ENCODE data around the gene PFN3.

DNA sequence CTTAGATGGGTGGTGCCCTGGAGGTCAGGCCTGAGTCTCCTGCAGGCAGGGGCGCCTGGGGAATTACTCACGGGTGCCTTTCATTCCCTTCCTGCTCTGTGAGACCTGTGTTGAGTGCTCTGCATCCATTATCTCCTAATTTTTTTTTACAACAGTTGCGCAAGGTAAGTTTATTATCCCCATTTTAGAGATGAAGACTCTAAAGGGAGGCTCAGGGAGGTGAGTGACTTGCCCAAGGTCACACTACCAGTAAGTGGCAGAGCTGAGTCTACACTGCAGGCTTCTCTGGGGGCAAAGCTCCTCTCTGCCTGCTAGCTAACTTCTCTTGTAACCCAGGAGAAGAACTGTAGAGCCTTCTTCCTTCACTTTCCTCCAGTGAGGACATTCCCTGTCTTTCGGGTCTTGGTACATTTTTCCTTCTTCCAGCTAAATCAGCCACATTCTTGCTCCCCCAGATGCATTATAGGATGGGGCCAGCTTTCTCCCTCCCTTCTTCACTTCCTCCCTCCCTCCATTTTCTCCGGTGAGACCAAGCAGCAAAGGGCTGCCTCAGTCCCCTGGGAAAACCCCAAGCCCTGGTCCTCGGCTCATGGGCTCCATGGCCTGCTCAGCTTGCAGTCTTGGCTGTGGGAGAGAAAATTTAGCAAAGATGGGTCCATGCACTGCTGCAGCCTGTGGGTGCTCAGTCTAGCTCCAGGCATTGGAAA is 47.9 kb upstream of the PFN3 start:
- TF ChIP-seq FOXP1 (CRISPR knock-in tag; IDR thresholded peaks at IDR 0.05; ENCODE audit: borderline replicate concordance), result no peak
- no peak for TF ChIP-seq CBFB (CRISPR knock-in tag; IDR thresholded peaks at IDR 0.05; ENCODE audit: low read depth)
- TF ChIP-seq CTCF (IDR thresholded peaks at IDR 0.05), result no peak
- TF ChIP-seq ZNF416 (CRISPR knock-in tag; IDR thresholded peaks at IDR 0.05), result no peak
- TF ChIP-seq, protein P1, sequence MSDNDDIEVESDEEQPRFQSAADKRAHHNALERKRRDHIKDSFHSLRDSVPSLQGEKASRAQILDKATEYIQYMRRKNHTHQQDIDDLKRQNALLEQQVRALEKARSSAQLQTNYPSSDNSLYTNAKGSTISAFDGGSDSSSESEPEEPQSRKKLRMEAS (CRISPR knock-in tag; IDR thresholded peaks at IDR 0.05), result no peak
- TF ChIP-seq NFYB (CRISPR knock-in tag; conservative IDR thresholded peaks at IDR 0.05; ENCODE audit: low read depth), result no peak
- no peak for TF ChIP-seq FOXK1 (CRISPR knock-in tag; IDR thresholded peaks at IDR 0.05)
- TF ChIP-seq, protein P2, sequence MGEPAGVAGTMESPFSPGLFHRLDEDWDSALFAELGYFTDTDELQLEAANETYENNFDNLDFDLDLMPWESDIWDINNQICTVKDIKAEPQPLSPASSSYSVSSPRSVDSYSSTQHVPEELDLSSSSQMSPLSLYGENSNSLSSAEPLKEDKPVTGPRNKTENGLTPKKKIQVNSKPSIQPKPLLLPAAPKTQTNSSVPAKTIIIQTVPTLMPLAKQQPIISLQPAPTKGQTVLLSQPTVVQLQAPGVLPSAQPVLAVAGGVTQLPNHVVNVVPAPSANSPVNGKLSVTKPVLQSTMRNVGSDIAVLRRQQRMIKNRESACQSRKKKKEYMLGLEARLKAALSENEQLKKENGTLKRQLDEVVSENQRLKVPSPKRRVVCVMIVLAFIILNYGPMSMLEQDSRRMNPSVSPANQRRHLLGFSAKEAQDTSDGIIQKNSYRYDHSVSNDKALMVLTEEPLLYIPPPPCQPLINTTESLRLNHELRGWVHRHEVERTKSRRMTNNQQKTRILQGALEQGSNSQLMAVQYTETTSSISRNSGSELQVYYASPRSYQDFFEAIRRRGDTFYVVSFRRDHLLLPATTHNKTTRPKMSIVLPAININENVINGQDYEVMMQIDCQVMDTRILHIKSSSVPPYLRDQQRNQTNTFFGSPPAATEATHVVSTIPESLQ (CRISPR knock-in tag; IDR thresholded peaks at IDR 0.05), result no peak
- TF ChIP-seq, protein P3, sequence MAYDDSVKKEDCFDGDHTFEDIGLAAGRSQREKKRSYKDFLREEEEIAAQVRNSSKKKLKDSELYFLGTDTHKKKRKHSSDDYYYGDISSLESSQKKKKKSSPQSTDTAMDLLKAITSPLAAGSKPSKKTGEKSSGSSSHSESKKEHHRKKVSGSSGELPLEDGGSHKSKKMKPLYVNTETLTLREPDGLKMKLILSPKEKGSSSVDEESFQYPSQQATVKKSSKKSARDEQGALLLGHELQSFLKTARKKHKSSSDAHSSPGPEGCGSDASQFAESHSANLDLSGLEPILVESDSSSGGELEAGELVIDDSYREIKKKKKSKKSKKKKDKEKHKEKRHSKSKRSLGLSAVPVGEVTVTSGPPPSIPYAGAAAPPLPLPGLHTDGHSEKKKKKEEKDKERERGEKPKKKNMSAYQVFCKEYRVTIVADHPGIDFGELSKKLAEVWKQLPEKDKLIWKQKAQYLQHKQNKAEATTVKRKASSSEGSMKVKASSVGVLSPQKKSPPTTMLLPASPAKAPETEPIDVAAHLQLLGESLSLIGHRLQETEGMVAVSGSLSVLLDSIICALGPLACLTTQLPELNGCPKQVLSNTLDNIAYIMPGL (CRISPR knock-in tag; IDR thresholded peaks at IDR 0.05), result no peak
- no peak for TF ChIP-seq NR2C2 (CRISPR knock-in tag; IDR thresholded peaks at IDR 0.05)
- TF ChIP-seq CREB1 (CRISPR knock-in tag; IDR thresholded peaks at IDR 0.05), result no peak
- no peak for TF ChIP-seq E2F4 (CRISPR knock-in tag; IDR thresholded peaks at IDR 0.05; ENCODE audit: borderline replicate concordance, low read depth)
- TF ChIP-seq ZSCAN18 (CRISPR knock-in tag; IDR thresholded peaks at IDR 0.05), result no peak
- no peak for TF ChIP-seq E2F5 (CRISPR knock-in tag; IDR thresholded peaks at IDR 0.05)
